Measurements from ENCODE around the gene CCL5.

GRCh38 chr17:35842239-35842638 is 37.9 kb downstream of the CCL5 start:
- no peak for TF ChIP-seq CTCF (IDR thresholded peaks at IDR 0.05 in 2 of 3, conservative IDR thresholded peaks at IDR 0.05 in 1 of 3; ENCODE audit: borderline replicate concordance in 1 of 3, insufficient read depth in 1 of 3, low read depth in 2 of 3, low read length in 2 of 3)
- TF ChIP-seq ZNF274 (IDR thresholded peaks at IDR 0.05; ENCODE audit: low read depth, low read length) = no peak
- no peak for TF ChIP-seq EZH2 (IDR thresholded peaks at IDR 0.05)
- TF ChIP-seq YY1 (IDR thresholded peaks at IDR 0.05; ENCODE audit: extremely low read depth, insufficient replicate concordance, low read depth, low read length) = no peak
- TF ChIP-seq POLR2AphosphoS5 (IDR thresholded peaks at IDR 0.05; ENCODE audit: low read depth, low read length) = no peak
- TF ChIP-seq JUND (IDR thresholded peaks at IDR 0.05) = no peak

All from HCT116 (cell line).